ENCODE results near the gene ING5.
"Not testable (repeated sequence)": the region's sequence is repeated elsewhere in the genome, so short reads cannot be mapped to it uniquely, and the experiment has no call there.

The ING5 gene

DNA sequence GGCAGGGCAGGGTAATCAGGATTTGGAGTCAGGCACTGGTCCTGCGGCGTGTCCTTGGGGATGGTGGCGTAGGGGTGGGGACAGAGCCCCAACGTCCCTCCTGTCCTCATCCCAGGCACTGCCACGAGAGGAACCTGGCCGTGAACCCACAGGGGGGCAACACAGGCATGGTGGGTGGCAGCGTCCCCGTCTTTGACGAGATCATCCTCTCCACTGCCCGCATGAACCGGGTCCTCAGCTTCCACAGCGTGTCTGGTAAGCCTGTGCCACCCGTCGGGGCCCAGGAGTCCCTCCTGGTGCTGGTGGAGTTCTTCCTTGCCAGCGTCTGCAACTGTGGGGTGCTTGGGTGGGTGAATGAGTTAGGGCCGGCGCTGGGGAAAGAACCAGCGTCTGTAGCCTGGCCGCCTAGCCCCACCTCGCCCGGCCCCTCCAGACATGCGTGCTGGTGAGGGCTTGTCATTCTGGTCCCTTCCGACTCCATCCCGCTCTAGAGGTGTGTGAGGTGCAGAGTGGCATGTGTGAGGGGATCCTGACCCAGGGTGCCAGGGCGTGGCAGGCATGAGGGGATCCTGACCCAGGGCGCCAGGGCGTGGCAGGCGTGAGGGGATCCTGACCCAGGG is 40.6 kb downstream of the ING5 start:
- TF ChIP-seq ZNF70 (CRISPR knock-in tag; IDR thresholded peaks at IDR 0.05) (no peak), ZNF565 (CRISPR knock-in tag; conservative IDR thresholded peaks at IDR 0.05; ENCODE audit: low read depth) (no peak), BACH2 (CRISPR knock-in tag; IDR thresholded peaks at IDR 0.05; ENCODE audit: borderline replicate concordance) (no peak), TCF4 (CRISPR knock-in tag; IDR thresholded peaks at IDR 0.05; ENCODE audit: borderline replicate concordance) (no peak), ARNTL (CRISPR knock-in tag; IDR thresholded peaks at IDR 0.05; ENCODE audit: borderline replicate concordance, low read depth) (no peak), ZFP3 (CRISPR knock-in tag; IDR thresholded peaks at IDR 0.05) (no peak), CSDC2 (CRISPR knock-in tag; IDR thresholded peaks at IDR 0.05) (no peak)
- TF ChIP-seq, protein P1, sequence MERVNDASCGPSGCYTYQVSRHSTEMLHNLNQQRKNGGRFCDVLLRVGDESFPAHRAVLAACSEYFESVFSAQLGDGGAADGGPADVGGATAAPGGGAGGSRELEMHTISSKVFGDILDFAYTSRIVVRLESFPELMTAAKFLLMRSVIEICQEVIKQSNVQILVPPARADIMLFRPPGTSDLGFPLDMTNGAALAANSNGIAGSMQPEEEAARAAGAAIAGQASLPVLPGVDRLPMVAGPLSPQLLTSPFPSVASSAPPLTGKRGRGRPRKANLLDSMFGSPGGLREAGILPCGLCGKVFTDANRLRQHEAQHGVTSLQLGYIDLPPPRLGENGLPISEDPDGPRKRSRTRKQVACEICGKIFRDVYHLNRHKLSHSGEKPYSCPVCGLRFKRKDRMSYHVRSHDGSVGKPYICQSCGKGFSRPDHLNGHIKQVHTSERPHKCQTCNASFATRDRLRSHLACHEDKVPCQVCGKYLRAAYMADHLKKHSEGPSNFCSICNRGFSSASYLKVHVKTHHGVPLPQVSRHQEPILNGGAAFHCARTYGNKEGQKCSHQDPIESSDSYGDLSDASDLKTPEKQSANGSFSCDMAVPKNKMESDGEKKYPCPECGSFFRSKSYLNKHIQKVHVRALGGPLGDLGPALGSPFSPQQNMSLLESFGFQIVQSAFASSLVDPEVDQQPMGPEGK (CRISPR knock-in tag; IDR thresholded peaks at IDR 0.05; ENCODE audit: borderline replicate concordance): no peak
- TF ChIP-seq, protein P2, sequence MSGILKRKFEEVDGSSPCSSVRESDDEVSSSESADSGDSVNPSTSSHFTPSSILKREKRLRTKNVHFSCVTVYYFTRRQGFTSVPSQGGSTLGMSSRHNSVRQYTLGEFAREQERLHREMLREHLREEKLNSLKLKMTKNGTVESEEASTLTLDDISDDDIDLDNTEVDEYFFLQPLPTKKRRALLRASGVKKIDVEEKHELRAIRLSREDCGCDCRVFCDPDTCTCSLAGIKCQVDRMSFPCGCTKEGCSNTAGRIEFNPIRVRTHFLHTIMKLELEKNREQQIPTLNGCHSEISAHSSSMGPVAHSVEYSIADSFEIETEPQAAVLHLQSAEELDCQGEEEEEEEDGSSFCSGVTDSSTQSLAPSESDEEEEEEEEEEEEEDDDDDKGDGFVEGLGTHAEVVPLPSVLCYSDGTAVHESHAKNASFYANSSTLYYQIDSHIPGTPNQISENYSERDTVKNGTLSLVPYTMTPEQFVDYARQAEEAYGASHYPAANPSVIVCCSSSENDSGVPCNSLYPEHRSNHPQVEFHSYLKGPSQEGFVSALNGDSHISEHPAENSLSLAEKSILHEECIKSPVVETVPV (CRISPR knock-in tag; IDR thresholded peaks at IDR 0.05): no peak
- ATAC-seq: no peak

DNA sequence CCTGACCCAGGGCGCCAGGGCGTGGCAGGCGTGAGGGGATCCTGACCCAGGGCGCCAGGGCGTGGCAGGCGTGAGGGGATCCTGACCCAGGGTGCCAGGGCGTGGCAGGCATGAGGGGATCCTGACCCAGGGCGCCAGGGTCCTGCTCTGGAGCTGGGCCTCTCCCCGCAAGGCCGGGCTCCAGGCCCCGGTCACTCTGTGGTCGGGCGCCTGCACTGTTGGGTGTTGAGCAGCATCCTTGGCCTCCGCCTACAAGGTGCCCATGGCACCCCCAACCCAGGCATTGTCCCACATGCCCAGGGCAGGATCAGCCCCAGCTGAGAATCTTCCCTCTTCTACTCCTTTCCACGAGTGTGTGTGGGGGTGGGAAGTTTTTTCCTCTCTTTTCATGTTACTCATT is 41.2 kb downstream of the ING5 start:
- not testable (repeated sequence) for ATAC-seq

DNA sequence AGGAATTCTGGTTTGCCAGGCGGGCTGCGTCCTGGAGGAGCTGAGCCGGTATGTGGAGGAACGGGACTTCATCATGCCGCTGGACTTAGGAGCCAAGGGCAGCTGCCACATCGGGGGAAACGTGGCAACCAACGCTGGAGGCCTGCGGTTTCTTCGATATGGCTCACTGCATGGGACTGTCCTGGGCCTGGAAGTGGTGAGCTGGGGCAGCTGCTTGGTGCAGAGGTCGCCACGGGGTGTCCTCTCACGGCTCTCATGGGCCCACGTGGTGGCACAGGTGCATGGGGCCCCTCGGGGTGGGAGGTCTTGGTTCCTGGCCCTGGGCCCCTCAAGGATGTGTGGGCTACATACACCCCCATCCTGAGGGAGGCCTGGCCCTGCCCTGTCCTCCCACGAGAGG is 41.8 kb downstream of the ING5 start:
- TF ChIP-seq TCF4 (CRISPR knock-in tag; IDR thresholded peaks at IDR 0.05; ENCODE audit: borderline replicate concordance): no peak
- no peak for TF ChIP-seq ZC3H10 (CRISPR knock-in tag; IDR thresholded peaks at IDR 0.05)
- TF ChIP-seq CSDC2 (CRISPR knock-in tag; IDR thresholded peaks at IDR 0.05): no peak
- TF ChIP-seq ESRRG (CRISPR knock-in tag; IDR thresholded peaks at IDR 0.05): no peak
- TF ChIP-seq, protein P3, sequence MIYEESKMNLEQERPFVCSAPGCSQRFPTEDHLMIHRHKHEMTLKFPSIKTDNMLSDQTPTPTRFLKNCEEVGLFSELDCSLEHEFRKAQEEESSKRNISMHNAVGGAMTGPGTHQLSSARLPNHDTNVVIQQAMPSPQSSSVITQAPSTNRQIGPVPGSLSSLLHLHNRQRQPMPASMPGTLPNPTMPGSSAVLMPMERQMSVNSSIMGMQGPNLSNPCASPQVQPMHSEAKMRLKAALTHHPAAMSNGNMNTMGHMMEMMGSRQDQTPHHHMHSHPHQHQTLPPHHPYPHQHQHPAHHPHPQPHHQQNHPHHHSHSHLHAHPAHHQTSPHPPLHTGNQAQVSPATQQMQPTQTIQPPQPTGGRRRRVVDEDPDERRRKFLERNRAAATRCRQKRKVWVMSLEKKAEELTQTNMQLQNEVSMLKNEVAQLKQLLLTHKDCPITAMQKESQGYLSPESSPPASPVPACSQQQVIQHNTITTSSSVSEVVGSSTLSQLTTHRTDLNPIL (CRISPR knock-in tag; IDR thresholded peaks at IDR 0.05; ENCODE audit: low read depth): no peak
- TF ChIP-seq ZNF70 (CRISPR knock-in tag; IDR thresholded peaks at IDR 0.05): no peak
- no peak for TF ChIP-seq ZNF8 (CRISPR knock-in tag; IDR thresholded peaks at IDR 0.05)
- no peak for TF ChIP-seq PPARA (CRISPR knock-in tag; IDR thresholded peaks at IDR 0.05; ENCODE audit: borderline replicate concordance)
- no peak for TF ChIP-seq ARNTL (CRISPR knock-in tag; IDR thresholded peaks at IDR 0.05; ENCODE audit: borderline replicate concordance, low read depth)
- no peak for TF ChIP-seq RARB (CRISPR knock-in tag; IDR thresholded peaks at IDR 0.05)
- TF ChIP-seq BACH2 (CRISPR knock-in tag; IDR thresholded peaks at IDR 0.05; ENCODE audit: borderline replicate concordance): no peak
- TF ChIP-seq GLIS3 (CRISPR knock-in tag; IDR thresholded peaks at IDR 0.05): no peak
- TF ChIP-seq SNAI2 (CRISPR knock-in tag; IDR thresholded peaks at IDR 0.05): no peak
- no peak for TF ChIP-seq OSR1 (CRISPR knock-in tag; IDR thresholded peaks at IDR 0.05)
- no peak for TF ChIP-seq ISL1 (CRISPR knock-in tag; IDR thresholded peaks at IDR 0.05)
- no peak for ATAC-seq

DNA sequence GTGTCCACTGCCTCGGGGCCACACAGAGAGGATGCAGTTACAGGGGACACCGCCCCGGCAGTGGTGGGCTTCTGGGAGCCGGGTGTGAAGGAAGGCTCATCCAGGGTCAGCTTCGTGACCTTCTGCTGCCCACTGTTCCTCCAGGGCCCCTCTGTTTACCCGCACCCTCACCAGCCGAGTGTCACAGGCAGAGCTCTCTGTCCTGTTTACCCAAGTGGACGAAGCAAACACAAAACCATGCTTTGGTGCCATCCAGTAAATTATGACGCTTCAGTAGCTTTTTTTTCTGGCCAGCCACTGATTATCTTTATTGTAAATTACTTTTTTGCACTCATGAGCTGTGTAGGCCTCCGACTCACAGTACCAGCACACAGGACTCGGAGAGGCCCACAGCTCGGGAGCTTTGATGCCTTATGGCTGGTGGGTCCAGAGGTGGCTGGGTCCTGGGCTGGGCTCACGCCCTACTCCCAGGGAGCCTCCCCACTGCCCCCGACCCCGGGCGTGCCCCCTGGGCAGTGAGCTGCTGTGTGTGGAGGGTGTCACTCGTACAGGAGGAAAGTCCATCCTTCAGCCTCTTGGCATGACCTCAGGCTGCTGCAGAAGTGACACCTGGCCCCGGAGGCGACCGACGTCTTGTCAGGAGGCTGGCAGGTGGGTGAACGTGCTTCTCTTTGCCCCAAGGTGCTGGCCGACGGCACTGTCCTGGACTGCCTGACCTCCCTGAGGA is 42.4 kb downstream of the ING5 start:
- no peak for ATAC-seq
- TF ChIP-seq ZNF565 (CRISPR knock-in tag; conservative IDR thresholded peaks at IDR 0.05; ENCODE audit: low read depth) (no peak), ZC3H10 (CRISPR knock-in tag; IDR thresholded peaks at IDR 0.05) (no peak), OSR1 (CRISPR knock-in tag; IDR thresholded peaks at IDR 0.05) (no peak), ISL1 (CRISPR knock-in tag; IDR thresholded peaks at IDR 0.05) (no peak), GLIS3 (CRISPR knock-in tag; IDR thresholded peaks at IDR 0.05) (no peak), ZFP30 (CRISPR knock-in tag; IDR thresholded peaks at IDR 0.05) (no peak), PPARA (CRISPR knock-in tag; IDR thresholded peaks at IDR 0.05; ENCODE audit: borderline replicate concordance) (no peak), ESRRG (CRISPR knock-in tag; IDR thresholded peaks at IDR 0.05) (no peak), ZFP3 (CRISPR knock-in tag; IDR thresholded peaks at IDR 0.05) (no peak), TCF4 (CRISPR knock-in tag; IDR thresholded peaks at IDR 0.05; ENCODE audit: borderline replicate concordance) (no peak)
- TF ChIP-seq, protein P3 (CRISPR knock-in tag; IDR thresholded peaks at IDR 0.05; ENCODE audit: low read depth): no peak
- TF ChIP-seq, protein P4, sequence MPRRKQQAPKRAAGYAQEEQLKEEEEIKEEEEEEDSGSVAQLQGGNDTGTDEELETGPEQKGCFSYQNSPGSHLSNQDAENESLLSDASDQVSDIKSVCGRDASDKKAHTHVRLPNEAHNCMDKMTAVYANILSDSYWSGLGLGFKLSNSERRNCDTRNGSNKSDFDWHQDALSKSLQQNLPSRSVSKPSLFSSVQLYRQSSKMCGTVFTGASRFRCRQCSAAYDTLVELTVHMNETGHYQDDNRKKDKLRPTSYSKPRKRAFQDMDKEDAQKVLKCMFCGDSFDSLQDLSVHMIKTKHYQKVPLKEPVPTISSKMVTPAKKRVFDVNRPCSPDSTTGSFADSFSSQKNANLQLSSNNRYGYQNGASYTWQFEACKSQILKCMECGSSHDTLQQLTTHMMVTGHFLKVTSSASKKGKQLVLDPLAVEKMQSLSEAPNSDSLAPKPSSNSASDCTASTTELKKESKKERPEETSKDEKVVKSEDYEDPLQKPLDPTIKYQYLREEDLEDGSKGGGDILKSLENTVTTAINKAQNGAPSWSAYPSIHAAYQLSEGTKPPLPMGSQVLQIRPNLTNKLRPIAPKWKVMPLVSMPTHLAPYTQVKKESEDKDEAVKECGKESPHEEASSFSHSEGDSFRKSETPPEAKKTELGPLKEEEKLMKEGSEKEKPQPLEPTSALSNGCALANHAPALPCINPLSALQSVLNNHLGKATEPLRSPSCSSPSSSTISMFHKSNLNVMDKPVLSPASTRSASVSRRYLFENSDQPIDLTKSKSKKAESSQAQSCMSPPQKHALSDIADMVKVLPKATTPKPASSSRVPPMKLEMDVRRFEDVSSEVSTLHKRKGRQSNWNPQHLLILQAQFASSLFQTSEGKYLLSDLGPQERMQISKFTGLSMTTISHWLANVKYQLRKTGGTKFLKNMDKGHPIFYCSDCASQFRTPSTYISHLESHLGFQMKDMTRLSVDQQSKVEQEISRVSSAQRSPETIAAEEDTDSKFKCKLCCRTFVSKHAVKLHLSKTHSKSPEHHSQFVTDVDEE (CRISPR knock-in tag; IDR thresholded peaks at IDR 0.05): no peak
- TF ChIP-seq, protein P2 (CRISPR knock-in tag; IDR thresholded peaks at IDR 0.05): no peak

Measured in SK-N-SH treated with all-trans-retinoic acid at 6 μM for 48 hours (cell line).